SKM-1 (cell line): ENCODE measurements around the gene NRGN.

Source experiments
- DNase-seq: peaks from one replicate; lab custom pipeline; 2025; ENCODE audit not compliant: unreplicated experiment; lab: John Stamatoyannopoulos, UW

The NRGN gene

GRCh38 chr11:124739479-124740276, at the start of gene NRGN:
Gene NRGN, plus strand, starts transcription at chr11:124739942. Its CDS starts 143 bp downstream, at chr11:124740085.
- DNase-seq, result peak; percentile 81

- DNase-seq, result no peak
These were observed 46.6 kb upstream of the NRGN start for GRCh38 chr11:124693142-124693541.

GRCh38 chr11:124699547-124699946, 40.2 kb upstream of the NRGN start:
- DNase-seq, result no peak

- DNase-seq, result no peak
These were observed 39.7 kb upstream of the NRGN start for GRCh38 chr11:124700028-124700427.

GRCh38 chr11:124707829-124708228, 31.9 kb upstream of the NRGN start:
- DNase-seq, result no peak

GRCh38 chr11:124712392-124712791, 27.4 kb upstream of the NRGN start:
- DNase-seq, result no peak

- no peak for DNase-seq
These were observed 23.2 kb upstream of the NRGN start for GRCh38 chr11:124716591-124716990.

GRCh38 chr11:124717421-124717785, 22.3 kb upstream of the NRGN start:
- no peak for DNase-seq

GRCh38 chr11:124717786-124718651, 21.7 kb upstream of the NRGN start:
- DNase-seq, result no peak

- no peak for DNase-seq
These were observed 20.9 kb upstream of the NRGN start for GRCh38 chr11:124718801-124719200.

- DNase-seq, result no peak
These were observed 20.2 kb upstream of the NRGN start for GRCh38 chr11:124719534-124719933.

GRCh38 chr11:124722176-124722575, 17.6 kb upstream of the NRGN start:
- no peak for DNase-seq

- DNase-seq, result no peak
These were observed 14.6 kb upstream of the NRGN start for GRCh38 chr11:124724979-124725718.

GRCh38 chr11:124725719-124726105, 14.0 kb upstream of the NRGN start:
- no peak for DNase-seq

- DNase-seq, result no peak
These were observed 12.3 kb upstream of the NRGN start for GRCh38 chr11:124727474-124727873.

- no peak for DNase-seq
These were observed 11.6 kb upstream of the NRGN start for GRCh38 chr11:124728134-124728533.

- DNase-seq, result no peak
These were observed 10.2 kb upstream of the NRGN start for GRCh38 chr11:124729571-124729970.

GRCh38 chr11:124732230-124732629, 7.5 kb upstream of the NRGN start:
- DNase-seq, result peak; percentile 28

- peak; percentile 63 for DNase-seq
These were observed 3.0 kb upstream of the NRGN start for GRCh38 chr11:124736736-124737135.

- no peak for DNase-seq
These were observed 2.0 kb upstream of the NRGN start for GRCh38 chr11:124737638-124738305.
